NCI-H2029 treated with DMSO at 0.1 percent for 48 hours (cell line): ENCODE measurements around the gene RS1.

Source experiments
- DNase-seq: peaks from one replicate; lab custom pipeline; 2025; lab: John Stamatoyannopoulos, UW

RS1 gene

DNA sequence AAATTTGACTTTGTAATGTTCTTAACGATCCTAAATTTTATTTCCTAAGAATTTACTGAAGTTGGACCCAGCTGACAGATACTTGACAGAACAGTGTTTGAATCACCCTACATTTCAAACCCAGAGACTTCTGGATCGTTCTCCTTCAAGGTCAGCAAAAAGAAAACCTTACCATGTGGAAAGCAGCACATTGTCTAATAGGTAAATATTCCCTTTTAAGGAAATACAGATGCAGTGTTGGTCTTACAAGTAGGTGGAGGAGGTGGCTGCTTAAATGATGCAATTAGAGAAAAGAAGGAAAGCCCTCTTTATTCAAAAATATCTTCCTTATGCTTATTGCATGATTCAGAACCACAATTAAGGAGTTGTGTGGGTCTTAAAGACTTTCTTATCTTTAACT is 73.5 kb downstream of the RS1 start:
- DNase-seq = no peak

- DNase-seq = no peak
Measured at GRCh38 chrX:18596096-18596495, 75.8 kb downstream of the RS1 start.

DNA sequence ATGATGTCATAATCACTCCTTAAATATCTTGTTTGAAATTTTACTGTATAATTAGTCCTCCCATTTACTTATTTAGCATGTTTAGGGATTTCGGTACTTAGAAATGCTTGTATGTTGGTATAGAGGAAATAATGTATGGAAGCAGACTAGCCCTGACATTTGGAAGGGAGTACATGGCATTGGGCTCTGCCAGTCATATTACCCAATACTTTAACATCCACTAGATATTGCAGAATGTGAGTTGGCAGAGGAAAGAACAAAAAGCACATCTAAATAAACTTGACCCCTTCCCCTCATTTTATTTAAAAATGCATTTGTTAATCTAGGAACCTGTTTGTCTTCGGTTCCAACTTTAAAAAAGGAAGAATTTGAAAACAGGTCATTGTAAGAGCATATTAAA is 77.8 kb downstream of the RS1 start:
- DNase-seq = no peak

DNA sequence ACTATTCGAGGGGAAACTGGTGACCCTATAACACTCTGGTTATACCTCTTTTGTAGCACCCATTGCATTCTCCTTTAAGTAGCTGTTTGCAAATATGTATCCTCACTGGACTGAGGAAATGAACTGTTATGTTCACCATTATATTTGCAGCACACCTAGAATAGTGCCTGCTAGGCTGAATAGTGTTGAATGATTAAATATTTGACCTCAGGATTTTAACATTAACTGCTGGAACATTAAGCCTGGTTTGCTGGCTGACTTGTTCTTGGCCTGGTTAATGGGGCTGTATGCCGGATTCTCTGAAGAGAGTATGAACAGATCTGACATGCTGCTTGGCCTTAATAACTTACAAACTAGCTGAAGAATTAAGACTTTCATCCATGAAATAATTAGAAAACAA is 80.1 kb downstream of the RS1 start:
- DNase-seq = no peak
